NCI-H2081 treated with DMSO at 0.1 percent for 48 hours (cell line): ENCODE data around the gene AGAP1.

Experiments used
- DNase-seq: peaks from one replicate; lab custom pipeline; 2025; lab: John Stamatoyannopoulos, UW

The AGAP1 gene

DNA sequence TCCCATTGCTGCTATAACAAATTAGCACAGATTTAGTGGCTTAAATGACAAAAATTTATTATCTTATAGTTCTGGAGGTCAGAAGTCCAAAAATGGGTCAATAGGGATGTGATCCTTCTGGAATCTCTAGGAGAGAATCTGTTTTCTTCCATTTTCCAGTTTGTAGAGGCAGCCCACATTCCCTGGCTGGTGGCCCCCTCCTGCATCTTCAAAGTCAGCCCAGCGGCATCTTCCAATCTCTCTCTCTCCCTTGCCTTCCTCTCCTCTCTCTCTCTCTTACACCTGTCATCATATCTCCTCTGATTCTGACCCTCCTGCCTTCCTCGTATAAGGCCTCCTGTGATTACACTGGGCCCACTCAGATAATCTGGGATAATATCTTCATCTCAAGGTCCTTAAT lies 3.9 kb upstream of the AGAP1 start:
- no peak for DNase-seq

- no peak for DNase-seq
Measured at GRCh38 chr2:235492850-235493344, 946 bp upstream of the AGAP1 start.

- no peak for DNase-seq
Measured at GRCh38 chr2:235493402-235493774, 455 bp upstream of the AGAP1 start.

- no peak for DNase-seq
Measured at GRCh38 chr2:235494716-235495372, 1.0 kb downstream of the AGAP1 start.

DNA sequence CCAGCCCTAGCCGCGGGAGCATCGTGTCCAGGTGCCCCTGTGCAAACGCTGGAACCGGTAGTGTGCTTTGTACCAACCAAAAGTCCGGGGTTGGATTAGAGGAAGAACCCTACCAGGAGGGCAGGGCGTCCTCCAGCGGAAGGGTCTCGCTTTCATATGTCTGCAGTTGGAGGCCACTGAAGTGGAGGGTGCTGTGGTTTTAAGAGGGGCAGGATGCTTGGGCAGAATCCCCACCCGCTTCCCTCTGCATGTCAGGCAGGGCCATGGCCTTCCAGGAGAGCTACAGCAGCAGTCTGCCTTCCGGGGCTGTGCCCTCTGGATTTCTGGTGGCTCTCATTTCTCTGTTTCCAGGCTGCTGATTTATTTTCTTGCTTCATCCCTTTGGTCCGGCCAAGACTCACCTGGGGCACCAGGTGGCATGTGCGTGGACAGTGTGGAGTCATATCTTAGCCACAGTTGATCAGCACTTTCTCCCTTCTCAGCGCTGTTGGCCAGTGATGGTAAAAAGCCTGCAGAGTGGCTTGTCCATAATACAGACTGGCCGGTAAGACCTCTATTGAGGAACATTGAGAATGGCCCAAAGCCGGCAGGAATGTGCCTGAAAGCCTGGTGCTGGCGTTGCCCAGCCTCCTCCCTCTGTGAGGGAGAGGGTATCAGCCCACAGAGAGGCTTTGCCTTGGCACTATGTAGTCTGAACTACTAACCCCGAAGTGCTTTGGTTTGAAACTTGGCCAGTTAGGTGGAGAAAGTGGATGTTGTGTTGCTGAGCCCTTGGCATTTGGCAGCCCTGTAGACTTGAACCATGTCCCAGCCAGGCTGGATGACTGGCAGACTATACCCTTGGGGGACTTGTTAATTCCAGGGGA lies 1.8 kb downstream of the AGAP1 start:
- no peak for DNase-seq

DNA sequence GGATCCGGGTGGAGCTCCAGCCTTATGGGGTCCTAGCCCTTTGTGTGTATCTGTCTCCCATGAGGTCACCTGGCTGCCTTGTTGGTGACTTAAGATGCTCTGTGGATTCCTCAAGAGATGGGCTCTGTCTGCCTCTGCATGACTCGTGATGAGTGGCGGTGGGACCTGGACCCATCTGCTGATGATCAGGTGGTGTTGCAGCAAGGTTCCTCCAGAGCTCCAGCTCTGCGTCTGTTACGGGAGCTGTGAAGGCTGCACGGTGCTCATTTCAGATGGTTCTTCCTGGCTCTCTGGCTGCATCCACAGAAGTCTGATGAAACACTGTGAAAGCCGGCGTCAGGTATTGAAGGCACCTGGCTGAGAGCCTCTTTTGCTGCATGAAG lies 2.4 kb downstream of the AGAP1 start:
- no peak for DNase-seq

- no peak for DNase-seq
Measured at GRCh38 chr2:235497096-235497495, 3.3 kb downstream of the AGAP1 start.

- no peak for DNase-seq
Measured at GRCh38 chr2:235498541-235498940, 4.7 kb downstream of the AGAP1 start.

GRCh38 chr2:235498946-235499812 lies 5.3 kb downstream of the AGAP1 start:
- DNase-seq, result no peak

DNA sequence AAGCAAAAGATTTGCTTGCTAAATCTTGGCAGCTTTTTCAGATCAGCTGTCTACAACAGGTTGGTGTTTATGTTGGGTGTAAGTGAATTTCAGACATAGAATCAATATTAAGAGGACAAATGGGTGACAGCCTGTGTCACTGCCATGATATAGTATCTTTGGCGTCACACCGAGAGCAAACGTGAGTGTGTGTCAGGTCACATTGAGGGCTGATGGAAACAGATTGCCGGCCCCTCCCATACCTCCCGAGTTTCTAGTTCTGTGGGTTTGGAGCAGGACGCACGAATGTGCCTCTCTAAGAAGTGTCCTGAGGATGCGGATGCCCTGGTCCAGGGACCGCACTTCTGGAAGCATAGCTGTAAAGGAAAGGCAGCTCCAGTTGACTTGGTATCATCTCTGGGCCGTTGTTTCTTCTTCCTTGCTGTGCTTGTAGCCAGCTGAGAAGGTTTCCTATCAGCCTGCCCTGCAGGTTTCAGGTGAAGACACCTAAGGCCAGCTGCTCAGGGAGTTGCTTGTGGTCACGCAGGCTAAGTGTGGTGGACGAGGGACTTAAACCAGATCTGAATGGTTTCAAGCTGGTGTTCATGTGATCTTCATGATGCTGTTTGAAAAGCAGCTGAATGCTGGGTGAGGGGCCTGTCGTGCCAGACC lies 6.4 kb downstream of the AGAP1 start:
- DNase-seq, result no peak

DNA sequence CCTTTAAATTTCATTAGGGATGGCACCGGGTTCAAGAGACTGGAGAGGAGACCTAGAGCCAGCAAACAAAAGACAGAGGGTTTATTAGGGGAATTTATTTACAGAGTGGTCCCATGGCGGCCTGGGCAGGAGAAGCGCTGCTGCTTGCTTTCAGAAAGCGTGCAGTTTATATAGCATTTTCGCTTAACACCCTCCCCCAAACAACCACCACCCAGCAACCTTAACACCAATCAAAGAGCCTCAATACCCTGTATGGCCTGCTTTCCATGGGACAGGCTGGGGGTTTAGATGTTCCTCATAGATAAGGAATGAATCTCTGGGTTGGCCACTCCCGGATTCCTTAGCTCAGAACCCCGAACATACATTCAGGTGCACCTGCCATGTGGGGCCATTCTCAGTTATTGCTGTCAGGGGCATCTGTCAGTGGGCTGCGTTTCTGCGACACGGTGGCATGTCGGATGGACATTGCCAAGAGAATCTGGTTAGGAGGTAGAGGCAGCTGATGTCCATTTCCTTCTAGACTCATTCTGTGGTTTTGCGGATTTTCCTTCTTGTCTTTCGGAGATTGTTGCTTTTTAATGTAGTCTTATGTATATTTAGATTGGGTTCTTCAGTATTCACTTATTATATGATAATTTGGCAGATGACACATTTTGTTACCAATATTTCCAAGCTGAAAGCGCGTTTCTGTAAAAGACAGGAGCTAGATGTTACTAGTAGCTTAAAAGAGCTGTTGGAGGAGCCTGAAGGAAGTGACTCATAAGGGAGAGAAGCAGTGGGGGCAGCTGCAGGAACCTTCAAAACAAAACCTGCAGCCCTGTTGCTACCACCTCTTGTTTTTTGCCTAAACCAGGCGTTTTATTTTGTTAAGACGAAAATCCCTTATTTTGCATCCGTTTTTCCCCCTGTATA lies 7.2 kb downstream of the AGAP1 start:
- no peak for DNase-seq

- DNase-seq, result no peak
Measured at GRCh38 chr2:235501673-235502031, 7.8 kb downstream of the AGAP1 start.

- peak; percentile 18 for DNase-seq
Measured at GRCh38 chr2:235502336-235502735, 8.5 kb downstream of the AGAP1 start.

GRCh38 chr2:235504441-235505180 lies 10.8 kb downstream of the AGAP1 start:
- no peak for DNase-seq

DNA sequence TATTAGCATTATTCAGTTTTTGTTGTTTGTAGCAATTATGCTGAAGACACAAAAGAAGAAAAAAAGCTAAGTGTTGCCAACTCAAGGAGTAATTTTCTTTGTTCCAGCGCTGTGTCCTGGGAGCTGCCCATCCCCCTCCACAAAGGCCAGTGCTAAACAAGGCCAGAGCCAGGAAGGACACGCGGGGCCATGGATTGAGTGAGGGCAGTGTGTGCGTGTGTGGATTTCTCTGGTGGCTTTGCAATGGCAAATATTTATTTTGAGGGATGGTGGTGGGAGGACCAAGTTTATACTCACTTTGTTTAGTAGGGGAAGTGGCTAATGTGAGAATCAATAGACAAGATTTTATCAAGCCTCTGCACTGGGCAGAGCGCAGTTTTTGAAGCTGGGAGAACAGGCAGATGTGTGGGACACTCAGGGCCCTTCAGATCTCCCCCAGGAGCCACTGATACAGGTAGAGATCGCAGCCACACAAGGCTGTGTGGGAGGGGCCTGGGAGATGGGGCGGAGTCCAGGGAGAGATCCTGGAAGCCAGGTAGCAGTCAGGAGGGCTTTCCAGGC lies 11.4 kb downstream of the AGAP1 start:
- DNase-seq, result no peak

GRCh38 chr2:235506291-235506996 lies 12.6 kb downstream of the AGAP1 start:
- no peak for DNase-seq

DNA sequence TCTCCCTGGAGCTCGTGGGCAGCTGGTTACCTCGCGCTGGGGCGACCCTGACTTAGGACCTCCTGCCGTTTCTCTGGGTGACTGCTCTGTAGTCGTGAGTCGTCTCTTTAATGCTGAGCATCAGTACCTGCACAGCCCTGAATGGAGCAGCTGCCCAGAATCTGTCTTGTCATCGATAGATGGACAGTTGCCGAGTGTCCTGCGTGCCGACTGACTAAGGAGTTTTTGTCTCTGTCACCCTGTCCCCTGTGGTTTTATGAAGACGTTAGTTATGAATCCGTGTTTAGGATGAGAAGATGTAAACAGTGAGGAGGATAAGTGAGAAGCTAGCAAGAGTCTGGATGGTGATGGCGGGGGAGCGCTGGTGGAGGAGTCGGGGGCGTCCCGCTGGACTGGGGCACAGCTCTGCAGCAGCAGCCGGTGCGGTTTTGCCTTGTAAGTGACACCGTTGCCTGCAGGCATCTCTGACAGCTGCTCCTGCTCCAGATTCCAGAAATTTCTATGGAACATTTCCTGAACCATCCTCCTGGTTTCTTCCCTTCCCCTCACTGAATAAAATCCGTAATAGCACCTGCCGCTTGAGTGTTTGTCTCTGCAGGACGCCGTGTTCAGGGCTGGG lies 13.3 kb downstream of the AGAP1 start:
- DNase-seq, result no peak

DNA sequence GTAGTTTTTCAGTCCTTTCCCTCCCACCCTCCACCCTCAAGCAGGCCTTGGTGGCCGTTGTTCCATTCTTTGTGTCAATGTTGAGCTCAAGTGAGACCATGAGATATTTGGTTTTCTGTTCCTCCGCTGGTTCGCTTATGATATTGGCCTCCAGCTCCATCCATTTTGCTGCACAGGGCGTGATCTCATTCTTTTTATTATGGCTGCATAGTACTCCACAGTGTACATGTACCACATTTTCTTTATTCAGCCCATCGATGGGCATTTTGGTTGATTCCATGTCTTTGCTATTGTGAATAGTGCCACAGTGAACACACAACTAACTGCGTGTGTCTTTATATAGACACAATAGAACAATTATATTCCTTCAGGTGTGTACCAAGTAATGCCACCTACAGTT lies 14.1 kb downstream of the AGAP1 start:
- no peak for DNase-seq
